ENCODE data around the gene TMEM91. TPM values are rescaled to one million over a fixed set of nuclear protein-coding genes. Genes with fewer than 3 reads are reported as not detected.

Gene TMEM91
- total and polyA plus RNA-seq, 9 of the 15 experiments (the other 6 are each of a cell fraction or from before 2014, with no cell fraction given): 1.2 to 5.2 (median 2.7) TPM

GRCh38 chr19:41426952-41427646 lies 50.8 kb downstream of the TMEM91 start, which contains the start of gene B3GNT8 (continued):
- no peak for TF ChIP-seq AFF4 (CRISPR knock-in tag; IDR thresholded peaks at IDR 0.05)
- TF ChIP-seq POLR2G (IDR thresholded peaks at IDR 0.05; ENCODE audit: low read depth, low read length): peak; percentile 80
- TF ChIP-seq KLF16 (IDR thresholded peaks at IDR 0.05): 0 out of 2 replicates have a peak, but pooled peaks have one; percentile 10
- TF ChIP-seq NFATC3 (IDR thresholded peaks at IDR 0.05): no peak
- TF ChIP-seq, protein P1, sequence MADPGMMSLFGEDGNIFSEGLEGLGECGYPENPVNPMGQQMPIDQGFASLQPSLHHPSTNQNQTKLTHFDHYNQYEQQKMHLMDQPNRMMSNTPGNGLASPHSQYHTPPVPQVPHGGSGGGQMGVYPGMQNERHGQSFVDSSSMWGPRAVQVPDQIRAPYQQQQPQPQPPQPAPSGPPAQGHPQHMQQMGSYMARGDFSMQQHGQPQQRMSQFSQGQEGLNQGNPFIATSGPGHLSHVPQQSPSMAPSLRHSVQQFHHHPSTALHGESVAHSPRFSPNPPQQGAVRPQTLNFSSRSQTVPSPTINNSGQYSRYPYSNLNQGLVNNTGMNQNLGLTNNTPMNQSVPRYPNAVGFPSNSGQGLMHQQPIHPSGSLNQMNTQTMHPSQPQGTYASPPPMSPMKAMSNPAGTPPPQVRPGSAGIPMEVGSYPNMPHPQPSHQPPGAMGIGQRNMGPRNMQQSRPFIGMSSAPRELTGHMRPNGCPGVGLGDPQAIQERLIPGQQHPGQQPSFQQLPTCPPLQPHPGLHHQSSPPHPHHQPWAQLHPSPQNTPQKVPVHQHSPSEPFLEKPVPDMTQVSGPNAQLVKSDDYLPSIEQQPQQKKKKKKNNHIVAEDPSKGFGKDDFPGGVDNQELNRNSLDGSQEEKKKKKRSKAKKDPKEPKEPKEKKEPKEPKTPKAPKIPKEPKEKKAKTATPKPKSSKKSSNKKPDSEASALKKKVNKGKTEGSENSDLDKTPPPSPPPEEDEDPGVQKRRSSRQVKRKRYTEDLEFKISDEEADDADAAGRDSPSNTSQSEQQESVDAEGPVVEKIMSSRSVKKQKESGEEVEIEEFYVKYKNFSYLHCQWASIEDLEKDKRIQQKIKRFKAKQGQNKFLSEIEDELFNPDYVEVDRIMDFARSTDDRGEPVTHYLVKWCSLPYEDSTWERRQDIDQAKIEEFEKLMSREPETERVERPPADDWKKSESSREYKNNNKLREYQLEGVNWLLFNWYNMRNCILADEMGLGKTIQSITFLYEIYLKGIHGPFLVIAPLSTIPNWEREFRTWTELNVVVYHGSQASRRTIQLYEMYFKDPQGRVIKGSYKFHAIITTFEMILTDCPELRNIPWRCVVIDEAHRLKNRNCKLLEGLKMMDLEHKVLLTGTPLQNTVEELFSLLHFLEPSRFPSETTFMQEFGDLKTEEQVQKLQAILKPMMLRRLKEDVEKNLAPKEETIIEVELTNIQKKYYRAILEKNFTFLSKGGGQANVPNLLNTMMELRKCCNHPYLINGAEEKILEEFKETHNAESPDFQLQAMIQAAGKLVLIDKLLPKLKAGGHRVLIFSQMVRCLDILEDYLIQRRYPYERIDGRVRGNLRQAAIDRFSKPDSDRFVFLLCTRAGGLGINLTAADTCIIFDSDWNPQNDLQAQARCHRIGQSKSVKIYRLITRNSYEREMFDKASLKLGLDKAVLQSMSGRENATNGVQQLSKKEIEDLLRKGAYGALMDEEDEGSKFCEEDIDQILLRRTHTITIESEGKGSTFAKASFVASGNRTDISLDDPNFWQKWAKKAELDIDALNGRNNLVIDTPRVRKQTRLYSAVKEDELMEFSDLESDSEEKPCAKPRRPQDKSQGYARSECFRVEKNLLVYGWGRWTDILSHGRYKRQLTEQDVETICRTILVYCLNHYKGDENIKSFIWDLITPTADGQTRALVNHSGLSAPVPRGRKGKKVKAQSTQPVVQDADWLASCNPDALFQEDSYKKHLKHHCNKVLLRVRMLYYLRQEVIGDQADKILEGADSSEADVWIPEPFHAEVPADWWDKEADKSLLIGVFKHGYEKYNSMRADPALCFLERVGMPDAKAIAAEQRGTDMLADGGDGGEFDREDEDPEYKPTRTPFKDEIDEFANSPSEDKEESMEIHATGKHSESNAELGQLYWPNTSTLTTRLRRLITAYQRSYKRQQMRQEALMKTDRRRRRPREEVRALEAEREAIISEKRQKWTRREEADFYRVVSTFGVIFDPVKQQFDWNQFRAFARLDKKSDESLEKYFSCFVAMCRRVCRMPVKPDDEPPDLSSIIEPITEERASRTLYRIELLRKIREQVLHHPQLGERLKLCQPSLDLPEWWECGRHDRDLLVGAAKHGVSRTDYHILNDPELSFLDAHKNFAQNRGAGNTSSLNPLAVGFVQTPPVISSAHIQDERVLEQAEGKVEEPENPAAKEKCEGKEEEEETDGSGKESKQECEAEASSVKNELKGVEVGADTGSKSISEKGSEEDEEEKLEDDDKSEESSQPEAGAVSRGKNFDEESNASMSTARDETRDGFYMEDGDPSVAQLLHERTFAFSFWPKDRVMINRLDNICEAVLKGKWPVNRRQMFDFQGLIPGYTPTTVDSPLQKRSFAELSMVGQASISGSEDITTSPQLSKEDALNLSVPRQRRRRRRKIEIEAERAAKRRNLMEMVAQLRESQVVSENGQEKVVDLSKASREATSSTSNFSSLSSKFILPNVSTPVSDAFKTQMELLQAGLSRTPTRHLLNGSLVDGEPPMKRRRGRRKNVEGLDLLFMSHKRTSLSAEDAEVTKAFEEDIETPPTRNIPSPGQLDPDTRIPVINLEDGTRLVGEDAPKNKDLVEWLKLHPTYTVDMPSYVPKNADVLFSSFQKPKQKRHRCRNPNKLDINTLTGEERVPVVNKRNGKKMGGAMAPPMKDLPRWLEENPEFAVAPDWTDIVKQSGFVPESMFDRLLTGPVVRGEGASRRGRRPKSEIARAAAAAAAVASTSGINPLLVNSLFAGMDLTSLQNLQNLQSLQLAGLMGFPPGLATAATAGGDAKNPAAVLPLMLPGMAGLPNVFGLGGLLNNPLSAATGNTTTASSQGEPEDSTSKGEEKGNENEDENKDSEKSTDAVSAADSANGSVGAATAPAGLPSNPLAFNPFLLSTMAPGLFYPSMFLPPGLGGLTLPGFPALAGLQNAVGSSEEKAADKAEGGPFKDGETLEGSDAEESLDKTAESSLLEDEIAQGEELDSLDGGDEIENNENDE (IDR thresholded peaks at IDR 0.05; ENCODE audit: low read depth, low read length): no peak
- TF ChIP-seq ZNF12 (CRISPR knock-in tag; IDR thresholded peaks at IDR 0.05): no peak
- no peak for TF ChIP-seq ZNF639 (CRISPR knock-in tag; conservative IDR thresholded peaks at IDR 0.05 in 1 of 2, IDR thresholded peaks at IDR 0.05 in 1 of 2)

Measured in K562 (cell line).